Measurements from ENCODE around the gene PLD5.

DNA sequence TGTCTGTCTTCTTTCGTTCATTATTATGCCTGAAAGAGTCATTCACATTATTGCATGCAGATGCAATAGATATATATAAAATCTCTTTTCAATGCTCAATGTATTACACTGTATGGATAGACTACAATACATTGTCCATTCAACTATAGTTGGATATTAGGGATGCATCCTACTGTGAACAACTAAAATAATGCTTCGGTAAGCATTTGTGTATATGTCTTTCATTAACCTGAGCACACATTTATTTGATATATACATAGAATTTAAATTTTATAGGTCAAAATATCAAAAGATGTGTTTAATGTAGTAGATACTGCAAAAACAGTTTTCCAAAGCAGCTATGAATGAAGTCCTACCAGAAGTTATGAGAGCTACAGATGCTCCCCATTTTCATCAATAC lies 8.9 kb downstream of the PLD5 start:
- TF ChIP-seq, protein P1, sequence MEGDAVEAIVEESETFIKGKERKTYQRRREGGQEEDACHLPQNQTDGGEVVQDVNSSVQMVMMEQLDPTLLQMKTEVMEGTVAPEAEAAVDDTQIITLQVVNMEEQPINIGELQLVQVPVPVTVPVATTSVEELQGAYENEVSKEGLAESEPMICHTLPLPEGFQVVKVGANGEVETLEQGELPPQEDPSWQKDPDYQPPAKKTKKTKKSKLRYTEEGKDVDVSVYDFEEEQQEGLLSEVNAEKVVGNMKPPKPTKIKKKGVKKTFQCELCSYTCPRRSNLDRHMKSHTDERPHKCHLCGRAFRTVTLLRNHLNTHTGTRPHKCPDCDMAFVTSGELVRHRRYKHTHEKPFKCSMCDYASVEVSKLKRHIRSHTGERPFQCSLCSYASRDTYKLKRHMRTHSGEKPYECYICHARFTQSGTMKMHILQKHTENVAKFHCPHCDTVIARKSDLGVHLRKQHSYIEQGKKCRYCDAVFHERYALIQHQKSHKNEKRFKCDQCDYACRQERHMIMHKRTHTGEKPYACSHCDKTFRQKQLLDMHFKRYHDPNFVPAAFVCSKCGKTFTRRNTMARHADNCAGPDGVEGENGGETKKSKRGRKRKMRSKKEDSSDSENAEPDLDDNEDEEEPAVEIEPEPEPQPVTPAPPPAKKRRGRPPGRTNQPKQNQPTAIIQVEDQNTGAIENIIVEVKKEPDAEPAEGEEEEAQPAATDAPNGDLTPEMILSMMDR (conservative IDR thresholded peaks at IDR 0.05 in 1 of 2, IDR thresholded peaks at IDR 0.05 in 1 of 2; ENCODE audit: extremely low read depth in 1 of 2, insufficient read depth in 1 of 2, low read depth in 1 of 2, low read length in 2 of 2), result no peak
- no peak for TF ChIP-seq EZH2 (IDR thresholded peaks at IDR 0.05; ENCODE audit: borderline replicate concordance, low read length)
